Brain microvascular endothelial cell (primary cell): ENCODE results near the gene CALML3.
A peak's percentile ranks its signal among the peaks of the same experiment; 100 is the strongest.

Experiments
- DNase-seq: peaks from one replicate; pipeline ENCODE4 v3.0.0-alpha.2; 2020
- H3K27ac ChIP-seq: fragments of 250-450 bp; sonication (Bioruptor Pico); 2 replicates; pipeline ENCODE4 v1.5.1; 2020; ENCODE audit warnings: mild to moderate bottlenecking, moderate library complexity
- H3K27me3 ChIP-seq: fragments of 250-450 bp; sonication (Bioruptor Pico); replicated peaks from 2 replicates; pipeline ENCODE4 v1.5.1; 2020; ENCODE audit warnings: mild to moderate bottlenecking
- H3K36me3 ChIP-seq: fragments of 250-450 bp; sonication (Bioruptor Pico); replicated peaks from 2 replicates; pipeline ENCODE4 v1.5.1; 2020; ENCODE audit warnings: mild to moderate bottlenecking
- H3K4me3 ChIP-seq: 2 replicates; pipeline ENCODE4 v1.5.1; 2011; ENCODE audit warnings: low read depth, mild to moderate bottlenecking, control low read depth, low read length, moderate library complexity
- in situ Hi-C: cut with HindIII; loops from 2 replicates; pipeline ENCODE4 v1.10.0; 2017; ENCODE audit warnings: low sequenced_read_pairs, low pct_ligation_motif_present
- TF ChIP-seq, protein P1 (sequence below): IDR thresholded peaks from 2 replicates; pipeline ENCODE4 v1.5.1; 2011; ENCODE audit warnings: low read depth, mild to moderate bottlenecking, moderate library complexity, low read length, control low read depth, inconsistent platforms; ENCODE audit errors: missing control alignments

CALML3 gene

GRCh38 chr10:5546891-5547680 lies 22.3 kb downstream of the CALML3 start:
- peak; percentile 52 for DNase-seq
- H3K4me3 ChIP-seq: no peak overlapping the region
- in situ Hi-C loops: no loop called here
- TF ChIP-seq, protein P1, sequence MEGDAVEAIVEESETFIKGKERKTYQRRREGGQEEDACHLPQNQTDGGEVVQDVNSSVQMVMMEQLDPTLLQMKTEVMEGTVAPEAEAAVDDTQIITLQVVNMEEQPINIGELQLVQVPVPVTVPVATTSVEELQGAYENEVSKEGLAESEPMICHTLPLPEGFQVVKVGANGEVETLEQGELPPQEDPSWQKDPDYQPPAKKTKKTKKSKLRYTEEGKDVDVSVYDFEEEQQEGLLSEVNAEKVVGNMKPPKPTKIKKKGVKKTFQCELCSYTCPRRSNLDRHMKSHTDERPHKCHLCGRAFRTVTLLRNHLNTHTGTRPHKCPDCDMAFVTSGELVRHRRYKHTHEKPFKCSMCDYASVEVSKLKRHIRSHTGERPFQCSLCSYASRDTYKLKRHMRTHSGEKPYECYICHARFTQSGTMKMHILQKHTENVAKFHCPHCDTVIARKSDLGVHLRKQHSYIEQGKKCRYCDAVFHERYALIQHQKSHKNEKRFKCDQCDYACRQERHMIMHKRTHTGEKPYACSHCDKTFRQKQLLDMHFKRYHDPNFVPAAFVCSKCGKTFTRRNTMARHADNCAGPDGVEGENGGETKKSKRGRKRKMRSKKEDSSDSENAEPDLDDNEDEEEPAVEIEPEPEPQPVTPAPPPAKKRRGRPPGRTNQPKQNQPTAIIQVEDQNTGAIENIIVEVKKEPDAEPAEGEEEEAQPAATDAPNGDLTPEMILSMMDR: no peak
- H3K27me3 ChIP-seq: no peaks in the 10 kb centered on the region
- H3K27ac ChIP-seq: peak overlapping the region; percentile 31
- no peaks in the 10 kb centered on the region for H3K36me3 ChIP-seq

- TF ChIP-seq, protein P1: no peak
- Histone ChIP-seq H3K36me3 (no peaks in the 10 kb centered on the region), H3K27ac (peak overlapping the region; percentile 37), H3K4me3 (no peak overlapping the region), H3K27me3 (no peaks in the 10 kb centered on the region)
- DNase-seq: no peak
- in situ Hi-C loops: no loop called here
These were observed 22.8 kb downstream of the CALML3 start for GRCh38 chr10:5547681-5547930.

GRCh38 chr10:5547931-5548660 lies 23.3 kb downstream of the CALML3 start:
- Histone ChIP-seq H3K4me3 (no peak overlapping the region), H3K27me3 (no peaks in the 10 kb centered on the region), H3K27ac (peak overlapping the region; percentile 37), H3K36me3 (no peaks in the 10 kb centered on the region)
- in situ Hi-C loops: no loop called here
- TF ChIP-seq, protein P1: no peak
- DNase-seq: no peak

- DNase-seq: no peak
- in situ Hi-C loops: no loop called here
- Histone ChIP-seq H3K27me3 (no peaks in the 10 kb centered on the region), H3K27ac (peak overlapping the region; percentile 59), H3K36me3 (no peaks in the 10 kb centered on the region), H3K4me3 (no peak overlapping the region)
- TF ChIP-seq, protein P1: no peak
These were observed 24.9 kb downstream of the CALML3 start for GRCh38 chr10:5549462-5550249.

- Histone ChIP-seq H3K27me3 (no peaks in the 10 kb centered on the region), H3K27ac (no peak overlapping the region), H3K4me3 (no peak overlapping the region), H3K36me3 (no peaks in the 10 kb centered on the region)
- TF ChIP-seq, protein P1: no peak
- DNase-seq: no peak
- in situ Hi-C loops: no loop called here
These were observed 25.4 kb downstream of the CALML3 start for GRCh38 chr10:5550250-5550545.
